ENCODE measurements around the gene TMEM179. TPM values are rescaled to one million over a fixed set of nuclear protein-coding genes. Genes with fewer than 3 reads are reported as not detected.

TMEM179 gene
- total RNA-seq, 1 donor from 2014 or later: 0.39 TPM

GRCh38 chr14:104554608-104555429 lies 49.8 kb downstream of the TMEM179 start:
- DNase-seq: no peak

GRCh38 chr14:104554088-104554607 lies 50.4 kb downstream of the TMEM179 start:
- DNase-seq: no peak

- no peak for DNase-seq
Measured at GRCh38 chr14:104553166-104554087, 51.1 kb downstream of the TMEM179 start.

- DNase-seq: no peak
Measured at GRCh38 chr14:104552738-104553125, 51.8 kb downstream of the TMEM179 start.

DNA sequence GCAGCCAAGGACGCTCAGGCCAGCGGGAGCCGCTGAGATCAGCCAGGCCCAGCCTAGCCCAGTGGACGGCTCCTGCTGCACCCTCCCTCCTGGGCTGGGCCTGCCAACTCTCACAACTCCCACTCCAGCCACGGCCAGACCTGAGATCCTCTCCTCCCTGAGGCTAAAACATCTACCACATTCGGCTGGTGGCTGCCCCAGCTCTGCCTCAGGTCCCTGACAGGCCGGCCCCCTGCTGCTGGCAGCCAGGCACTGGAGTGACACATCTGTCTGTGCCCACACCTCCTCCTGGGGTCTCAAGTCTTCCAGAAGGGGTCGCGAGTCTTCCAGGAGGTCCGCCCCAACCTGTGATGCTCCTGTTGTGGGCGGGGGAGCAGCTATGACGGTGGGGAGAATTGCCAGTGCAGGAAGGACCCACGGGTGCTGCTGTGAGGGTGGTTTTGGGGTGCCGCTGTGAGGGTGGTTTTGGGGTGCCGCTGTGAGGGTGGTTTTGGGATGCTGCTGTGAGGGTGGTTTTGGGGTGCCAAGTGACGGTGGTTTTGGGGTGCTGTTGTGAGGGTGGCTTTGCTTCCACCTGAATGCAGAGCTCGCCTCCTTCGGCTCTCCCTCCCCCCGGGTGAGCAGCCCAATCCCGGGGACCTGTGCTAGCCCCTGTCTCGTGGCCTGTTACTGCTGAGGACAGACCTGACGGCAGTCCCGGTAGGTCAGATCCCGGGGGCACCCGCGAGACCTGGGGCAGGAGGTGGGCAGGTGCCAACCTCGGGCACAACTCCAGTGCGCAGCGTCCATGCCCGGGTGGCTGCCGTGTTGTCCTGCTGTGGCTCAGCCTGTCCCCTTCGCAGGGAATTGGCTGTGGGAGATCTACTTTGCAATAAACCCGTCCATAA lies 52.5 kb downstream of the TMEM179 start:
- DNase-seq: no peak

GRCh38 chr14:104550861-104551728 lies 53.5 kb downstream of the TMEM179 start:
- no peak for DNase-seq

GRCh38 chr14:104550340-104550860 lies 54.2 kb downstream of the TMEM179 start:
- DNase-seq: no peak

DNA sequence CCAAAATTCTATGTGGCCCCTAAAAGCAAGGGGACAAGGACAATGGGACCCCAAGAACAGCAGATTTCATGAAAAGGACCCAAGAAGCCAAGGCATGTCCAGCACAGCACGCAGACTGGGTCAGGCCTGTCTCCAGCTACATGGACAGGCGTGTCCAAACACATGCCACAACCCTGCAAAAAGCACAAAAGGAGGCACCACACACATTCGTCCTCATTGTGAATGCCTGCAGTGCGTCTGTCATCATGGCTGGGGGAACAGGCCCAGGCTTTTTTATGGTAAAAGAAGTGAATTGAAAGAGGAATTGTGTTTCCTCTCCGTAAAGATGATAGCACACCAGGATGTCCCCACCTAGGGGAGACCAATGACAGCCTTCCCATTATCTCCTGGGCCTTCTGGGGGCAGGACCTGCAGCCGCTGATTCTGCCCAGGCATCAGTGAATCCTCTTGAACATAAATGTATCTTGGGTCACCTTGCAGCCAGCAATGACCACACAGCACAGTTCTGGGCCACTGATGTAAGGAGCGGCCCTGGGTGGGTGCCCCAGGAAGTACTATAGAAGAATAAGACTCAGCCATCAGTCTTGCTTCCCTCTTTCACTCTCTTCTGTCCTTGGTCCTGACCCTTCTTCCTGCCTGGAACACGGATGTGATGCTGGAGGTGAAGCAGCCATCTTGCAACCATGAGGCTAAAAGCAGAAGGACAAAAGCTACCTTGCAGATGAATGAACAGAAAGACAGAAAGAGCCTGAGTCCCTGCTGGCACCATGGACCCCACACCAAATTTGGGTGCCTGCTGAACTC lies 54.8 kb downstream of the TMEM179 start:
- DNase-seq: no peak

DNA sequence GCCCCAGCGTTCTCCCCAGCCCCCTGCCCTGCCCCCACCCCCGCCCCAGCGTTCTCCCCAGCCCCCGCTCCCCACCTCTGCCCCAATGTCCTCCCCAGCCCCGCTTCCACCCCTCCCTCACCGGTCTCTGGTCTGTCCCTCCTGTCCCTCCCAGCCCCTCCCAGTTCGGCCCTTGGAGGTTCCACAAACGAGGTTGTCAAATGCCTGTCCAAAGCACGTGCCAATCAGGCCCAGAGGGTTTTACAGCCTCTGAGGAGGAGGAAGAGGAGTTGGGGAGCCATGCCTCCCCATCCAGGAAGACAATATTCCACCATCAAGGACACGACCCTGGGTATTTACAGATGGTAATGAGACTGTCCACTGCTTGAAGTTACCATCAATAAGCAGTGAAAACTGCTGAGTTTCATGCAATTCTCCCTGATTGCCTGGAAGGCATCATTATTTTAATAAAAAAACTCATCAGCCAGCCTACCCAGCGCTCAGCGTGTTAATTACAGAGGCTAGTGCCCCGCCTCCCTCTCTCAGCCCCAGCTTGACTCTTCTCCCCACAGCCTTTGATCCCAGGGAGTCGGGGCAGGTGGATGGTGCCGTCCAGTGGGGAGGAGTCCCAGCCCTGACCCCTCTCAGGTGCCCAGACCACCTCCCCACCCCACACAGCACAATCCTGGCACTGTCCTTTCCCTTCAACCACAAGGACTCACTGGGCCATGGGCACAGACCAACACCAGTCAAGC lies 55.6 kb downstream of the TMEM179 start:
- no peak for DNase-seq

- DNase-seq: no peak
Measured at GRCh38 chr14:104547998-104548700, 56.4 kb downstream of the TMEM179 start.

- no peak for DNase-seq
Measured at GRCh38 chr14:104547310-104547997, 57.1 kb downstream of the TMEM179 start.

DNA sequence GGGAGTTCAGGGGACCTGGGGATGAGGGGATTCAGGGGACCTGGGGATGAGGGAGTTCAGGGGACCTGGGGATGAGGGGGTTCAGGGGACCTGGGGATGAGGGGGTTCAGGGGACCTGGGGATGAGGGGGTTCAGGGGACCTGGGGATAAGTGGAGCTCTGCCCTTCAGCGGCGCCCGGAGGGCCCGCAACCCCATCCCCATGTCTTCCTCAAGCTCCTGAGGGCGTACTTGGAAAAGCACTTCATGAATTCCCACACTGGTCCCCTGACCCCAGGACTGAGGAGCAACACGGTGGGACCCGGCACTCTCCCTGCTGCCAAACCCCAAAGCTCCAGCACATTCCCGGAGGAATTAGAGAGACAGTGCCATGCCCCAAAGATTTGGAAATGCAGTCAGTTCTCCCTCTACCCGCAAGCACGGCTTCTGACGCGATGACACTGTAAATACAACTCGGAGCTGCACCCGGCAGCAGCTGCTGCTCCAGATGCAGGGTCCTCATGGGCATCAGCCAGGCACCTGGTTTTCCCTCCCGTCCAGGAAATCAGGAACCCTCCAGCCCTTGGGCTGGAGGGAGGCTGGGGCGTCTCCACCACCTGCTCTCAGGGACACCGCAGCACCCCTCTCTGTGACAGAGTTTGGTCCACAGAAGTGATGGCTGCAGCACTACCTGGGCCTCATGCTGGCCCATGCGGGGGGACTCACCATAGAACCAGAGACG lies 57.8 kb downstream of the TMEM179 start:
- no peak for DNase-seq

- no peak for DNase-seq
Measured at GRCh38 chr14:104545942-104546501, 58.5 kb downstream of the TMEM179 start.

- no peak for DNase-seq
Measured at GRCh38 chr14:104545151-104545941, 59.2 kb downstream of the TMEM179 start.

DNA sequence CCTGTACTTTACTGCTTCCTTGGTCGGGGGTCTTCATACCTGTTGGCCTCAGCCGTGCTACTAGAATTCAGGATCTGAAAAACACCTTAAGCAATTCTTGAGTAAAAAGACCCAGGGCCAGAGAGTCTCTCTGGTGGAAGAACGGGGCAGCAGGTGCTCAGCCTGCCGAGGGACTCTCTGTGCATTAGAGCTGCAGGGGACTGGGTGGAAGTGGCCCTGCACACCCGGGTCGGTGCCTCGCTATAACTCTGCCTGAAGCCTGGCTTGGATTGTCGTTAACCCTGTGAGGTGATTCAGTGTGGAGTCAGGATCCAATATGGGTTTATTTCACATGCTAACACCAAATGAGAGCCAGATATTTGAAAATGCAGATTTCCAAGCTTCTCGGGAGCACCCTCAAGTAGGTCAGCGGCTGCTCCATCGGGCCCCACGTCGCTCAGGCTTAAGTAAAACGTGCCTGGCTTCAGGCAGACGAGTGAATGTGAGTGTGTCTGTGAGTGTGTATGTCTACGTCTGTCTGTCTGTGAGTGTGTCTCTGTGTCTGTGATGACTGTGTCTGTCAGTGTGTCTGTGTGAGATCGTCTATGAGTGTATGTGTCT lies 60.1 kb downstream of the TMEM179 start:
- DNase-seq: no peak
